Measurements from ENCODE around the gene TMEM198. TPM values are rescaled to one million over a fixed set of nuclear protein-coding genes. Genes with fewer than 3 reads are reported as not detected.
A peak's percentile ranks its signal among the peaks of the same experiment; 100 is the strongest.

The TMEM198 gene
- total RNA-seq, 1 donor = 1.1 TPM

GRCh38 chr2:219595256-219595655 lies 51.4 kb downstream of the TMEM198 start:
- Histone ChIP-seq H3K4me2 (ENCODE audit: insufficient read depth, low read length) (no peak overlapping the region), H2AFZ (ENCODE audit: low read length) (no peak overlapping the region), H3K9me3 (ENCODE audit: low read depth, low read length) (no peaks in the 10 kb centered on the region), H3K27me3 (ENCODE audit: insufficient read depth, low read length) (no peaks in the 10 kb centered on the region), H3K4me1 (ENCODE audit: insufficient read depth, low read length) (peaks cover 18% of the 10 kb centered on the region), H3K79me2 (ENCODE audit: insufficient read depth, low read length) (peaks cover 8% of the 10 kb centered on the region), H3K36me3 (ENCODE audit: insufficient read depth, low read length) (no peaks in the 10 kb centered on the region), H4K20me1 (ENCODE audit: insufficient read depth, low read length) (no peaks in the 10 kb centered on the region), H3K27ac (ENCODE audit: low read depth, low read length) (no peak overlapping the region), H3K4me3 (ENCODE audit: insufficient read depth, low read length) (no peak overlapping the region)
- no peak for DNase-seq (ENCODE audit: insufficient read length, low spot score, missing footprints)
- TF ChIP-seq, protein P1, sequence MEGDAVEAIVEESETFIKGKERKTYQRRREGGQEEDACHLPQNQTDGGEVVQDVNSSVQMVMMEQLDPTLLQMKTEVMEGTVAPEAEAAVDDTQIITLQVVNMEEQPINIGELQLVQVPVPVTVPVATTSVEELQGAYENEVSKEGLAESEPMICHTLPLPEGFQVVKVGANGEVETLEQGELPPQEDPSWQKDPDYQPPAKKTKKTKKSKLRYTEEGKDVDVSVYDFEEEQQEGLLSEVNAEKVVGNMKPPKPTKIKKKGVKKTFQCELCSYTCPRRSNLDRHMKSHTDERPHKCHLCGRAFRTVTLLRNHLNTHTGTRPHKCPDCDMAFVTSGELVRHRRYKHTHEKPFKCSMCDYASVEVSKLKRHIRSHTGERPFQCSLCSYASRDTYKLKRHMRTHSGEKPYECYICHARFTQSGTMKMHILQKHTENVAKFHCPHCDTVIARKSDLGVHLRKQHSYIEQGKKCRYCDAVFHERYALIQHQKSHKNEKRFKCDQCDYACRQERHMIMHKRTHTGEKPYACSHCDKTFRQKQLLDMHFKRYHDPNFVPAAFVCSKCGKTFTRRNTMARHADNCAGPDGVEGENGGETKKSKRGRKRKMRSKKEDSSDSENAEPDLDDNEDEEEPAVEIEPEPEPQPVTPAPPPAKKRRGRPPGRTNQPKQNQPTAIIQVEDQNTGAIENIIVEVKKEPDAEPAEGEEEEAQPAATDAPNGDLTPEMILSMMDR (IDR thresholded peaks at IDR 0.05; ENCODE audit: extremely low read depth, low read depth, low read length) = no peak

DNA sequence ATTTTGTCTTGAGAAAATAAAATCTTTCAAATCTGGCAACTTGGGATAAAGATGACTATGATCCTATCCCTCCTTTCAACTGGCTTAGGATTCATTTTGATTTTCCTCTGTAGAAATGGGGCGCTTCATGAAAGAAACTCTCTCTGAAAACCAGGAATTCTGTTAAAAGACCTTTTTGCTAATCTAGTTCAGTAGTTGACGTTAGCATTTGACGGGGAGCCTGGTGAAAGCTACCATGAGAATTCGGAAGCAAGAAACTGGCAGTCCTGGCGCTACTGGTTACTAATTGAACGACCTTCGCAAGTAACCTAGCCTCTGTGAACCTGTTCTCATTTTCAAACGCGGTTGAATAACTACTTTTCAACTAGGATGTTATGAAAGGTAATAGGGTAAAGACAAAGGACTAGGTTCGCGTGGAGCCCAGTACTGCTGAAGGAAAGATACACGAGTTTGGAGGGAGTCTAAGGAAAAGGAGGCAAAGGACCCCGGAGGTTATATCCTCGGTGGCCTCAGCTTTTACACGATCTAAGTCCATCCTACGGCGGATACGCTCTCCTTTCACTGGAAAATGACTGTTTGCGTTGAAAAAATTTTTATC lies 53.2 kb downstream of the TMEM198 start:
- H3K79me2 ChIP-seq (ENCODE audit: insufficient read depth, low read length) = peaks cover 8% of the 10 kb centered on the region
- no peak for DNase-seq (ENCODE audit: insufficient read length, low spot score, missing footprints)
- H3K9me3 ChIP-seq (ENCODE audit: low read depth, low read length) = no peaks in the 10 kb centered on the region
- peak overlapping the region; percentile 89 for H3K4me3 ChIP-seq (ENCODE audit: insufficient read depth, low read length)
- peak overlapping the region; percentile 99 for H3K4me2 ChIP-seq (ENCODE audit: insufficient read depth, low read length)
- H3K27ac ChIP-seq (ENCODE audit: low read depth, low read length) = peak overlapping the region; percentile 91
- no peaks in the 10 kb centered on the region for H4K20me1 ChIP-seq (ENCODE audit: insufficient read depth, low read length)
- H2AFZ ChIP-seq (ENCODE audit: low read length) = peak overlapping the region; percentile 98
- H3K4me1 ChIP-seq (ENCODE audit: insufficient read depth, low read length) = peaks cover 18% of the 10 kb centered on the region
- TF ChIP-seq, protein P1 (IDR thresholded peaks at IDR 0.05; ENCODE audit: extremely low read depth, low read depth, low read length) = no peak
- H3K36me3 ChIP-seq (ENCODE audit: insufficient read depth, low read length) = peaks cover 5% of the 10 kb centered on the region
- H3K27me3 ChIP-seq (ENCODE audit: insufficient read depth, low read length) = no peaks in the 10 kb centered on the region

DNA sequence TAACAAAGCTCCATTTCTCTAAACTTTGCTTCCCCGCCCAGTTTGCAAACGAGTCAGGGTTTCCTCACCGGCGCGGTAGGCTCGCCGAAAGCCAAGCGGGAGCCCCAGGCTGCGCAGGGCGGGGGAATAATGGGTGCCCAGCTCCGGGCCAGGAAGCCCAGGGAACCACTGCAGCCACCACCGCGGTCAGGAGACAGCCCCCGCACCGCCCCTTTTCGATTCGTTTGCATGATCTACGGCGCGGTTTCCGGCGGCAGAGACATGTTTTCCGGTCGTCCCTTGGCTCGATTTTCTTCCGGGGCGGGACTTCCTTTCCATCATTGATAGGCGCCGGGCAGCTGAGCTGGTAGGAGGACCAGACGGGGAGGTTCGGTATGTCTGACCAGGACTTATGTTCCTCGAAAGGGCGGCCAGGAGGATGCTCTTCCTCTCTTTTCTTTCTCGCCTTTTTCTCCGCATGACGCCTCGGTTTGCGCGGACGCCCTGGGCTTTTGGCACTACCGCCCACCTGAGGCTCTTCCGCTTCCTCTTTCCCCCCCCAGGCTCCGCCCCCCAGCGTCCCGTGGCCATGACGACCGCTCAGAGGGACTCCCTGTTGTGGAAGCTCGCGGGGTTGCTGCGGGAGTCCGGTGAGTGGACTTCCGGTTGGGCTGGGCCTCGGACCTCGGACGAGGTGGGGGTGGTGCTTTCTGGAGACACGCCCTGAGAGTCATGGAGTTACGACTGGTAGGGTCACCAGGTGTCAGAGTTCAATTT lies 53.9 kb downstream of the TMEM198 start, which contains the start of gene STK11IP:
TSS of gene STK11IP (plus strand) at position 306 of the 756 bp plus-strand sequence. CDS start at position 569, 263 bp downstream.
- TF ChIP-seq, protein P1 (IDR thresholded peaks at IDR 0.05; ENCODE audit: extremely low read depth, low read depth, low read length) = no peak
- H2AFZ ChIP-seq (ENCODE audit: low read length) = peak within 1 kb of the TSS; percentile 98

More for the DNA sequence above, 53.9 kb downstream of the TMEM198 start, which contains the start of gene STK11IP:
- no peaks in the 10 kb centered on the region for H3K27me3 ChIP-seq (ENCODE audit: insufficient read depth, low read length)
- peak; percentile 99 for DNase-seq (ENCODE audit: insufficient read length, low spot score, missing footprints)
- H3K36me3 ChIP-seq (ENCODE audit: insufficient read depth, low read length) = peaks cover 11% of the 10 kb centered on the region
- H3K4me3 ChIP-seq (ENCODE audit: insufficient read depth, low read length) = peak within 1 kb of the TSS; percentile 89
- peaks cover 8% of the 10 kb centered on the region for H3K79me2 ChIP-seq (ENCODE audit: insufficient read depth, low read length)
- no peaks in the 10 kb centered on the region for H4K20me1 ChIP-seq (ENCODE audit: insufficient read depth, low read length)
- H3K9me3 ChIP-seq (ENCODE audit: low read depth, low read length) = no peaks in the 10 kb centered on the region
- peak within 1 kb of the TSS; percentile 91 for H3K27ac ChIP-seq (ENCODE audit: low read depth, low read length)
- peak within 1 kb of the TSS; percentile 99 for H3K4me2 ChIP-seq (ENCODE audit: insufficient read depth, low read length)
- peaks cover 18% of the 10 kb centered on the region for H3K4me1 ChIP-seq (ENCODE audit: insufficient read depth, low read length)
